ENCODE measurements around the gene CAMTA1. TPM values are rescaled to one million over a fixed set of nuclear protein-coding genes. Genes with fewer than 3 reads are reported as not detected.

Gene CAMTA1
- total and polyA plus RNA-seq, 8 donors: 13.0 to 54.2 (median 23.6) TPM

- H3K9me3 ChIP-seq: no peaks in the 10 kb centered on the region
- H3K4me1 ChIP-seq: no peaks in the 10 kb centered on the region
- ATAC-seq: peak in 3 of 4 donors; percentile 48 to 87 (median 82)
- no peak overlapping the region for H3K4me3 ChIP-seq
- H3K27me3 ChIP-seq: no peaks in the 10 kb centered on the region
- 75 to 80% methylated on average over 4 of the region's 4 CpGs for WGBS, 2 donors
- peak in 2 of 6 donors; percentile 3 to 20 for DNase-seq
- FAIRE-seq: no peak
- H3K27ac ChIP-seq: no peak overlapping the region
- H3K36me3 ChIP-seq: no peaks in the 10 kb centered on the region
- intact Hi-C loops (cut with DNase I): no loop called here
- TF ChIP-seq, protein P1, sequence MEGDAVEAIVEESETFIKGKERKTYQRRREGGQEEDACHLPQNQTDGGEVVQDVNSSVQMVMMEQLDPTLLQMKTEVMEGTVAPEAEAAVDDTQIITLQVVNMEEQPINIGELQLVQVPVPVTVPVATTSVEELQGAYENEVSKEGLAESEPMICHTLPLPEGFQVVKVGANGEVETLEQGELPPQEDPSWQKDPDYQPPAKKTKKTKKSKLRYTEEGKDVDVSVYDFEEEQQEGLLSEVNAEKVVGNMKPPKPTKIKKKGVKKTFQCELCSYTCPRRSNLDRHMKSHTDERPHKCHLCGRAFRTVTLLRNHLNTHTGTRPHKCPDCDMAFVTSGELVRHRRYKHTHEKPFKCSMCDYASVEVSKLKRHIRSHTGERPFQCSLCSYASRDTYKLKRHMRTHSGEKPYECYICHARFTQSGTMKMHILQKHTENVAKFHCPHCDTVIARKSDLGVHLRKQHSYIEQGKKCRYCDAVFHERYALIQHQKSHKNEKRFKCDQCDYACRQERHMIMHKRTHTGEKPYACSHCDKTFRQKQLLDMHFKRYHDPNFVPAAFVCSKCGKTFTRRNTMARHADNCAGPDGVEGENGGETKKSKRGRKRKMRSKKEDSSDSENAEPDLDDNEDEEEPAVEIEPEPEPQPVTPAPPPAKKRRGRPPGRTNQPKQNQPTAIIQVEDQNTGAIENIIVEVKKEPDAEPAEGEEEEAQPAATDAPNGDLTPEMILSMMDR (IDR thresholded peaks at IDR 0.05): no peak
These were observed 616.7 kb downstream of the CAMTA1 start for GRCh38 chr1:7401814-7402547.

- Histone ChIP-seq H3K4me1 (no peaks in the 10 kb centered on the region), H3K27me3 (no peaks in the 10 kb centered on the region), H3K36me3 (no peaks in the 10 kb centered on the region), H3K4me3 (no peak overlapping the region), H3K27ac (no peak overlapping the region), H3K9me3 (no peaks in the 10 kb centered on the region)
- 76 to 91% methylated on average over 2 of the region's 2 CpGs for WGBS, 2 donors
- intact Hi-C loops (cut with DNase I): no loop called here
- TF ChIP-seq, protein P1 (IDR thresholded peaks at IDR 0.05): no peak
- no peak for ATAC-seq
- FAIRE-seq: no peak
- no peak for DNase-seq
These were observed 617.2 kb downstream of the CAMTA1 start for GRCh38 chr1:7402548-7402850.

DNA sequence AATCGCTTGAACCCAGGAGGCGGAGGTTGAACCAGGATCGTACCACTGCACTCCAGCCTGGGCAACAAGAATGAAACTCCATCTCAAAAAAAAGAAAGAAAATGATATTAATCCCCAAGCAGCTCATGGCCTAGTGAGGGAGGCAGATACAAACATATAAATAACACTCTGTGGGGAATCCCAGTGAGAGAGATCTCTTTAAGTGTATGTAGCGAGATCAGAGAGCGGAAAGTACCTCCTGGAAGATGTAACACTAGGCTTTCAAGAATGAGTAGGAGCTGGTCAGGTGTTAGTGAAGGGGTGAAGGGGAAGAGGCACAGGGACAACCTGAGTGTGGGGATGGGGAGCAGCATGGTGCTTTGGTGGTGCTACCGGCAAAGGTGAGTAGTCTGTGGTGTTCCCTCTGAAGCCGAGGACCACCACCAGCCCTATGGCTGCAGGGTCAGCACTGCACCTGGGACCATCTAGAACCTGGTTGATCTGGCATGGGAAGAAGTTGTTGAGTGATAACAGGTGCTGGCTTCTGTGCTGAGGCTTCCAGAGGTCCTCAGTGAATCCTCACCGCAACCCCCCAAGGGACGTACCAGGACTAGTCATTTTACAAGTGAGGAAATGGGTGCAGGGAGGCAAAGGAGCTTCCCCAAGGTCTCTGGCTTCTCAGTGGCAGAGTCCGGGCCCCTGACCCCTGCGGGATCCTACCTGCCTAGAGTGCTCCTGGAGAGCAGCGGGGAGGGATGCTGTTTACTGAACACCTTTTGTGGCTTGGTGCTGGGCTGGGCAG lies 618.2 kb downstream of the CAMTA1 start:
- intact Hi-C loops (cut with DNase I): no loop called here
- no peaks in the 10 kb centered on the region for H3K9me3 ChIP-seq
- FAIRE-seq: no peak
- H3K27ac ChIP-seq: no peak overlapping the region
- no peak for ATAC-seq
- no peaks in the 10 kb centered on the region for H3K36me3 ChIP-seq
- TF ChIP-seq, protein P1 (IDR thresholded peaks at IDR 0.05): no peak
- no peaks in the 10 kb centered on the region for H3K4me1 ChIP-seq
- no peak overlapping the region for H3K4me3 ChIP-seq
- peak in 1 of 6 donors; percentile 1 for DNase-seq
- WGBS, 2 donors: 93 to 96% methylated on average over 12 of the region's 12 CpGs
- H3K27me3 ChIP-seq: no peaks in the 10 kb centered on the region

DNA sequence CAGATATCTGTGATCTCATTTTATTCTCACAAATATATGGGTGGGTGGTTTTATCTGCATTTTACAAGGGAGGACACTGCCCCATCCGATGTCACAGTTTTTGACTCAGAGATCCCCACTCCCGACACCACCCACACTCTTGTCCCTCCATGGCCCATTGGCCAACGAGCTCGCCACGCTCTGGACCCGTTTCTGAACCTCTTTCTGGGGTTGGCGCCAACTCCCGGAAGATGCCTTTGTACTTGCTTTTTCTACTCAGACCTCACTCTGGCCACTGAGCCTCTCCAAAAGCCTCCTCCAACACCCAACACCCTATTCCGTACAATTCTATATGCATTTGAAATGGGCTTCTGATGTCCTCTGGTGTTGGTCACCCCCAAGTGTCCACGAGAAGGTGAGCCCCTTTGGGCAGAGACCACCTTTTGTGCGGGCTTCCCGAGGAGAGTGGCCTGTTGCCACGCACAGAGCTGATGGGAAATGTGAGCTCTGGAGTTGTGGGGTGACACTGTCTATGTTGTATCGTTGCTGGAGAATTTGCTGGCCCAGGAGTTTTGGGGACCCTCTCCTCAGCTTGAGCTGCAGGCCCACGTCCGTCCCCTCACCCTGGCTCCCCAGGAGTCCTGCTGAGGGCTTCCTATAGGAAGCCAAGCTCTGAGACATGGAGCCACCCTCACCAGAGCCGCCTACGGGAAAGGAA lies 618.9 kb downstream of the CAMTA1 start:
- DNase-seq: peak in 1 of 6 donors; percentile 2
- no peak for ATAC-seq
- WGBS, 2 donors: 82 to 86% methylated on average over 18 of the region's 18 CpGs

More for the DNA sequence above, 618.9 kb downstream of the CAMTA1 start:
- TF ChIP-seq, protein P1 (IDR thresholded peaks at IDR 0.05): no peak
- Histone ChIP-seq H3K4me3 (no peak overlapping the region), H3K36me3 (no peaks in the 10 kb centered on the region), H3K27me3 (no peaks in the 10 kb centered on the region), H3K9me3 (no peaks in the 10 kb centered on the region), H3K4me1 (no peaks in the 10 kb centered on the region), H3K27ac (no peak overlapping the region)
- no peak for FAIRE-seq
- intact Hi-C loops (cut with DNase I): no loop called here
